ENCODE data around the gene C12orf56. TPM values are rescaled to one million over a fixed set of nuclear protein-coding genes. Genes with fewer than 3 reads are reported as not detected.

C12orf56 gene
- polyA plus RNA-seq, 1 donor from 2014 or later, result not detected

DNA sequence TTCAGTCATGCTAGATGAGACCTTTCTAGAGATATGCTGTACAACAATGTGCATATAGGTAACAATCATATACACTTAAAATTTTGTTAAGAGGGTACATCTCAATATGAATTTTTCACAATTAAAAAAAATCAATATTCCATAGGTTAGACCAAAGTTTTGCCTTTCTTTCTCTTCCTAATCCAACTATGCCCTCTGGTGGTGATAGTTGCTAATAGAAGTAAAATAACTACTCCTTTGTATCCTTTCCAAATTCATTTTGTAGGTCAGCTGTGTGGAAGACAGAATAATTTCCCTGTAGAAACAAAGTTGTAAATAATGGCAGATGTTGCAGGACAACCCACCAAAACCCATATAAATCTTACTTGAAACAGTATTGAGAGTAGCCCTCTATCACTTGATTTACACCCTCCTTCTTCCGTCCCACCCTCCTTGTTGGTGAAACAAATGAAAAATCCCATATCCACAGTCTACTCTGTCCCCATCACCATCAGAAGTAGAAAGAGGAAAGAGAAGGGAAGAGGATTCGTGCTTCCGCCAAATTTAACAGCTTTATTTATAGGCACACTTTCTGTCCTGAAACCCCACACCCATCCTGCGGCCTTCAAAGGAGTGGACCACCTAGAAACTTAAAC lies 134.3 kb downstream of the C12orf56 start:
- H2AFZ ChIP-seq (ENCODE audit: low read depth, low read length), result no peak overlapping the region
- H3K9ac ChIP-seq (ENCODE audit: low read length), result no peak overlapping the region

GRCh38 chr12:64255249-64255648 lies 135.3 kb downstream of the C12orf56 start:
- Histone ChIP-seq H3K9ac (ENCODE audit: low read length) (no peak overlapping the region), H3K9me3 (ENCODE audit: low read length) (no peaks in the 10 kb centered on the region), H3K79me2 (replicated peaks; ENCODE audit: insufficient read depth, low read length) (no peaks in the 10 kb centered on the region), H3K4me3 (ENCODE audit: low read length) (no peak overlapping the region), H3K27ac (ENCODE audit: low read length) (no peak overlapping the region), H4K20me1 (ENCODE audit: insufficient read depth) (no peaks in the 10 kb centered on the region), H3K36me3 (ENCODE audit: insufficient read depth, low read length) (no peaks in the 10 kb centered on the region), H3K4me2 (ENCODE audit: low read length) (no peak overlapping the region), H3F3A (ENCODE audit: insufficient read depth, low read length, poor library complexity, severe bottlenecking) (no peaks in the 10 kb centered on the region), H3K9me2 (ENCODE audit: insufficient read depth, low read length) (no peaks in the 10 kb centered on the region), H2AFZ (ENCODE audit: low read depth, low read length) (no peak overlapping the region), H3K27me3 (ENCODE audit: insufficient read depth, low read depth, low read length) (no peaks in the 10 kb centered on the region)
- no peak for TF ChIP-seq SMC3 (conservative IDR thresholded peaks at IDR 0.05; ENCODE audit: poor library complexity)
- TF ChIP-seq TAF1 (IDR thresholded peaks at IDR 0.05; ENCODE audit: low read depth), result no peak
- TF ChIP-seq RAD21 (conservative IDR thresholded peaks at IDR 0.05), result no peak
- TF ChIP-seq POLR2AphosphoS5 (IDR thresholded peaks at IDR 0.05), result no peak
- no peak for TF ChIP-seq CTCF (IDR thresholded peaks at IDR 0.05; ENCODE audit: poor library complexity, severe bottlenecking)
- TF ChIP-seq, protein P1, sequence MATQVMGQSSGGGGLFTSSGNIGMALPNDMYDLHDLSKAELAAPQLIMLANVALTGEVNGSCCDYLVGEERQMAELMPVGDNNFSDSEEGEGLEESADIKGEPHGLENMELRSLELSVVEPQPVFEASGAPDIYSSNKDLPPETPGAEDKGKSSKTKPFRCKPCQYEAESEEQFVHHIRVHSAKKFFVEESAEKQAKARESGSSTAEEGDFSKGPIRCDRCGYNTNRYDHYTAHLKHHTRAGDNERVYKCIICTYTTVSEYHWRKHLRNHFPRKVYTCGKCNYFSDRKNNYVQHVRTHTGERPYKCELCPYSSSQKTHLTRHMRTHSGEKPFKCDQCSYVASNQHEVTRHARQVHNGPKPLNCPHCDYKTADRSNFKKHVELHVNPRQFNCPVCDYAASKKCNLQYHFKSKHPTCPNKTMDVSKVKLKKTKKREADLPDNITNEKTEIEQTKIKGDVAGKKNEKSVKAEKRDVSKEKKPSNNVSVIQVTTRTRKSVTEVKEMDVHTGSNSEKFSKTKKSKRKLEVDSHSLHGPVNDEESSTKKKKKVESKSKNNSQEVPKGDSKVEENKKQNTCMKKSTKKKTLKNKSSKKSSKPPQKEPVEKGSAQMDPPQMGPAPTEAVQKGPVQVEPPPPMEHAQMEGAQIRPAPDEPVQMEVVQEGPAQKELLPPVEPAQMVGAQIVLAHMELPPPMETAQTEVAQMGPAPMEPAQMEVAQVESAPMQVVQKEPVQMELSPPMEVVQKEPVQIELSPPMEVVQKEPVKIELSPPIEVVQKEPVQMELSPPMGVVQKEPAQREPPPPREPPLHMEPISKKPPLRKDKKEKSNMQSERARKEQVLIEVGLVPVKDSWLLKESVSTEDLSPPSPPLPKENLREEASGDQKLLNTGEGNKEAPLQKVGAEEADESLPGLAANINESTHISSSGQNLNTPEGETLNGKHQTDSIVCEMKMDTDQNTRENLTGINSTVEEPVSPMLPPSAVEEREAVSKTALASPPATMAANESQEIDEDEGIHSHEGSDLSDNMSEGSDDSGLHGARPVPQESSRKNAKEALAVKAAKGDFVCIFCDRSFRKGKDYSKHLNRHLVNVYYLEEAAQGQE (IDR thresholded peaks at IDR 0.05; ENCODE audit: borderline replicate concordance), result no peak
- no peak for TF ChIP-seq EZH2 (IDR thresholded peaks at IDR 0.05; ENCODE audit: borderline replicate concordance, insufficient read depth, low read length, poor library complexity, severe bottlenecking)
- TF ChIP-seq MXI1 (conservative IDR thresholded peaks at IDR 0.05; ENCODE audit: poor library complexity, severe bottlenecking), result no peak

More for the DNA sequence above, 134.3 kb downstream of the C12orf56 start:
- Histone ChIP-seq H3K27me3 (ENCODE audit: insufficient read depth, low read depth, low read length) (no peaks in the 10 kb centered on the region), H3K36me3 (ENCODE audit: insufficient read depth, low read length) (no peaks in the 10 kb centered on the region), H3K4me2 (ENCODE audit: low read length) (no peak overlapping the region), H3K9me2 (ENCODE audit: insufficient read depth, low read length) (no peaks in the 10 kb centered on the region), H3K9me3 (ENCODE audit: low read length) (no peaks in the 10 kb centered on the region), H3K4me3 (ENCODE audit: low read length) (no peak overlapping the region), H3K79me2 (replicated peaks; ENCODE audit: insufficient read depth, low read length) (no peaks in the 10 kb centered on the region), H3K27ac (ENCODE audit: low read length) (no peak overlapping the region), H3F3A (ENCODE audit: insufficient read depth, low read length, poor library complexity, severe bottlenecking) (no peaks in the 10 kb centered on the region), H4K20me1 (ENCODE audit: insufficient read depth) (no peaks in the 10 kb centered on the region)
- TF ChIP-seq POLR2AphosphoS5 (IDR thresholded peaks at IDR 0.05), result no peak
- peak; percentile 97 for TF ChIP-seq SMC3 (conservative IDR thresholded peaks at IDR 0.05; ENCODE audit: poor library complexity)
- no peak for TF ChIP-seq EP300 (conservative IDR thresholded peaks at IDR 0.05; ENCODE audit: poor library complexity, severe bottlenecking)
- peak; percentile 94 for TF ChIP-seq RAD21 (conservative IDR thresholded peaks at IDR 0.05)
- TF ChIP-seq EZH2 (IDR thresholded peaks at IDR 0.05; ENCODE audit: borderline replicate concordance, insufficient read depth, low read length, poor library complexity, severe bottlenecking), result no peak
- TF ChIP-seq MXI1 (conservative IDR thresholded peaks at IDR 0.05; ENCODE audit: poor library complexity, severe bottlenecking), result no peak
- peak; percentile 89 for TF ChIP-seq CTCF (IDR thresholded peaks at IDR 0.05; ENCODE audit: poor library complexity, severe bottlenecking)
- TF ChIP-seq, protein P1 (IDR thresholded peaks at IDR 0.05; ENCODE audit: borderline replicate concordance), result no peak
- TF ChIP-seq TAF1 (IDR thresholded peaks at IDR 0.05; ENCODE audit: low read depth), result no peak

All from neural cell (in vitro differentiated cells).